Left ventricle myocardium inferior (tissue), 1 donor: Measurements from ENCODE around the gene JAGN1. TPM values are rescaled to one million over a fixed set of nuclear protein-coding genes. Genes with fewer than 3 reads are reported as not detected.
A peak's percentile ranks its signal among the peaks of the same experiment; 100 is the strongest.

ENCODE experiments used
- DNase-seq: peaks from one replicate; pipeline ENCODE4 v3.0.0-alpha.2; 2020
- H3K27ac ChIP-seq: fragments of 200-600 bp; replicated peaks from 2 replicates; pipeline ENCODE4 v1.8.0; 2021
- H3K27me3 ChIP-seq: fragments of 200-600 bp; 2 replicates; pipeline ENCODE4 v1.8.0; 2021; ENCODE audit warnings: low read depth
- H3K36me3 ChIP-seq: fragments of 200-600 bp; 2 replicates; pipeline ENCODE4 v1.8.0; 2021
- H3K4me1 ChIP-seq: fragments of 200-600 bp; 2 replicates; pipeline ENCODE4 v1.8.0; 2021
- H3K4me3 ChIP-seq: fragments of 200-600 bp; 2 replicates; pipeline ENCODE4 v1.8.0; 2021; ENCODE audit warnings: mild to moderate bottlenecking, moderate library complexity
- H3K9me3 ChIP-seq: fragments of 200-600 bp; replicated peaks from 2 replicates; pipeline ENCODE4 v1.8.0; 2021
- intact Hi-C: fragments of 100-400 bp; cut with micrococcal nuclease; formaldehyde crosslinking; loops from one replicate; pipeline ENCODE4 v1.11.0; 2022
- total RNA-seq: library from RNA; stranded (reverse); fragmentation: NEBNext Ultra II Directional; extraction: Animal tissue kit (Norgen Biotek cat#: 25700); gene quantifications from one replicate; pipeline ENCODE4 v1.2.1, GENCODE V29; 2021
- TF ChIP-seq, protein P1 (sequence below): fragments of 200-600 bp; IDR thresholded peaks from 2 replicates; pipeline ENCODE4 v1.8.0; 2021; ENCODE audit warnings: antibody characterized with exemption, mild to moderate bottlenecking, borderline replicate concordance
- donor health status: DM: no; HTN: yes; CAD: no; lungs with severe emphysema.

The JAGN1 gene
- total RNA-seq, 1 donor from 2014 or later, result 17.5 TPM

DNA sequence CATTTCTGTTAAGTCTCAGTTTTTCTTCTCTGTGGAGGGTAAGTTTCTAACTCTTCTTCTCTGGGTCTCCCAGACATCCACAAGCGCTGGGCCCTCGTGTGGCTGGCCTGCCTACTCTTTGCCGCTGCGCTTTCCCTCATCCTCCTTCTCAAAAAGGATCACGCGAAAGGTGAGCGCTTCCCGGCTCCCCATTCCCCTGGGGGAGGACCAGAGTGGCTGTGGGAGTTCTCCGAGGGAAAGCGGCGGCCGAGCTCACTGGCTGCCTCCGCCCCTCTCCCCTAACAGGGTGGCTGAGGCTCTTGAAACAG is 42.1 kb downstream of the JAGN1 start:
- peaks cover 44% of the 10 kb centered on the region for H3K4me1 ChIP-seq
- DNase-seq, result no peak
- peak overlapping the region; percentile 97 for H3K27ac ChIP-seq
- no peaks in the 10 kb centered on the region for H3K9me3 ChIP-seq
- peaks cover 38% of the 10 kb centered on the region for H3K36me3 ChIP-seq
- intact Hi-C loops, result no loop called here
- H3K4me3 ChIP-seq, result peak overlapping the region; percentile 95
- no peaks in the 10 kb centered on the region for H3K27me3 ChIP-seq
- TF ChIP-seq, protein P1, sequence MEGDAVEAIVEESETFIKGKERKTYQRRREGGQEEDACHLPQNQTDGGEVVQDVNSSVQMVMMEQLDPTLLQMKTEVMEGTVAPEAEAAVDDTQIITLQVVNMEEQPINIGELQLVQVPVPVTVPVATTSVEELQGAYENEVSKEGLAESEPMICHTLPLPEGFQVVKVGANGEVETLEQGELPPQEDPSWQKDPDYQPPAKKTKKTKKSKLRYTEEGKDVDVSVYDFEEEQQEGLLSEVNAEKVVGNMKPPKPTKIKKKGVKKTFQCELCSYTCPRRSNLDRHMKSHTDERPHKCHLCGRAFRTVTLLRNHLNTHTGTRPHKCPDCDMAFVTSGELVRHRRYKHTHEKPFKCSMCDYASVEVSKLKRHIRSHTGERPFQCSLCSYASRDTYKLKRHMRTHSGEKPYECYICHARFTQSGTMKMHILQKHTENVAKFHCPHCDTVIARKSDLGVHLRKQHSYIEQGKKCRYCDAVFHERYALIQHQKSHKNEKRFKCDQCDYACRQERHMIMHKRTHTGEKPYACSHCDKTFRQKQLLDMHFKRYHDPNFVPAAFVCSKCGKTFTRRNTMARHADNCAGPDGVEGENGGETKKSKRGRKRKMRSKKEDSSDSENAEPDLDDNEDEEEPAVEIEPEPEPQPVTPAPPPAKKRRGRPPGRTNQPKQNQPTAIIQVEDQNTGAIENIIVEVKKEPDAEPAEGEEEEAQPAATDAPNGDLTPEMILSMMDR, result no peak

DNA sequence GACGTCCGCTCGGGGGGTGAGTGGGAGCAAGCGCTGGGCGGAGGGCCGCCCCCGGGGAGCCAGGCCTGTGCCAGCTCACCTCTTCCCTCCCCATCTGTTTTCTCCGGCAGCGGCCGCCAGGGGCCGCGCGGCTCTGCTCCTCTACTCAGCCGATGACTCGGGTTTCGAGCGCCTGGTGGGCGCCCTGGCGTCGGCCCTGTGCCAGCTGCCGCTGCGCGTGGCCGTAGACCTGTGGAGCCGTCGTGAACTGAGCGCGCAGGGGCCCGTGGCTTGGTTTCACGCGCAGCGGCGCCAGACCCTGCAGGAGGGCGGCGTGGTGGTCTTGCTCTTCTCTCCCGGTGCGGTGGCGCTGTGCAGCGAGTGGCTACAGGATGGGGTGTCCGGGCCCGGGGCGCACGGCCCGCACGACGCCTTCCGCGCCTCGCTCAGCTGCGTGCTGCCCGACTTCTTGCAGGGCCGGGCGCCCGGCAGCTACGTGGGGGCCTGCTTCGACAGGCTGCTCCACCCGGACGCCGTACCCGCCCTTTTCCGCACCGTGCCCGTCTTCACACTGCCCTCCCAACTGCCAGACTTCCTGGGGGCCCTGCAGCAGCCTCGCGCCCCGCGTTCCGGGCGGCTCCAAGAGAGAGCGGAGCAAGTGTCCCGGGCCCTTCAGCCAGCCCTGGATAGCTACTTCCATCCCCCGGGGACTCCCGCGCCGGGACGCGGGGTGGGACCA is 42.6 kb downstream of the JAGN1 start:
- H3K36me3 ChIP-seq, result peaks cover 43% of the 10 kb centered on the region
- no peaks in the 10 kb centered on the region for H3K27me3 ChIP-seq

DNA sequence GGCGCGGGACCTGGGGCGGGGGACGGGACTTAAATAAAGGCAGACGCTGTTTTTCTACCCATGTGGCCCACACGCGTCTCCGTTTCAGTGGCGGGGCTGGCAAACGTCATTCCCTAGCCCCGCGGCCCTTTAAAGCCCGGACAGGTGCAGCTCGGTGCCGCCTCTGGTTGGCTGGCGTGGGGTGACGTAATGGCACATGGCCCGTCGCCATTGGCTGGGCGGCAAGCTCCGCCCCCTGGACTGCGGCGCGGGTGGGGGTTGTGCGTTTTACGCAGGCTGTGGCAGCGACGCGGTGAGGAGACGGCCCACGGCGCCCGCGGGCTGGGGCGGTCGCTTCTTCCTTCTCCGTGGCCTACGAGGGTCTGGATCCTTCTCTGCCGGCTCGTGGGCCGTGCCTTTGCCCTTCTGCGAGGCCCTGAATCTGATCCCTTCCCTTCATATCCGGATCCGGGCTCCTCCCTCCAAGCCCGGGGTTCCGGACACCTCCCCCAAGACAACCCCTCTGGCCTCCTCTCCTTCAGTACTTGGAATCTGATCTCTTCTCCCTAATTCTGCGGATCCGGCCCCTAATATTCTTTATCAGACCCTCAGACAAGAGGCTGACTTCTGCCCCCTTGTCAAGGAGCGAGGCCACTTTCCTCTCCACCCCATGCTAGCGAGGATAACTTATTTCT is 43.3 kb downstream of the JAGN1 start, which contains the start of gene CRELD1:
CRELD1 (plus strand) TSS at position 274 of the 674 bp plus-strand sequence. CDS start 605 bp downstream, outside the sequence.
- DNase-seq, result peak; percentile 96
- TF ChIP-seq, protein P1, result no peak
- peak within 1 kb of the TSS; percentile 97 for H3K27ac ChIP-seq
- intact Hi-C loops, result no loop called here
- no peaks in the 10 kb centered on the region for H3K27me3 ChIP-seq
- peaks cover 41% of the 10 kb centered on the region for H3K36me3 ChIP-seq
- peak within 1 kb of the TSS; percentile 95 for H3K4me3 ChIP-seq
- H3K4me1 ChIP-seq, result peaks cover 44% of the 10 kb centered on the region
- H3K9me3 ChIP-seq, result no peaks in the 10 kb centered on the region

More for the DNA sequence above, 42.6 kb downstream of the JAGN1 start:
- Histone ChIP-seq H3K4me3 (peak overlapping the region; percentile 95), H3K9me3 (no peaks in the 10 kb centered on the region), H3K27ac (peak overlapping the region; percentile 97), H3K4me1 (peaks cover 44% of the 10 kb centered on the region)
- peak; percentile 80 for DNase-seq
- TF ChIP-seq, protein P1, result peak; percentile 76
- intact Hi-C loops, result no loop called here

DNA sequence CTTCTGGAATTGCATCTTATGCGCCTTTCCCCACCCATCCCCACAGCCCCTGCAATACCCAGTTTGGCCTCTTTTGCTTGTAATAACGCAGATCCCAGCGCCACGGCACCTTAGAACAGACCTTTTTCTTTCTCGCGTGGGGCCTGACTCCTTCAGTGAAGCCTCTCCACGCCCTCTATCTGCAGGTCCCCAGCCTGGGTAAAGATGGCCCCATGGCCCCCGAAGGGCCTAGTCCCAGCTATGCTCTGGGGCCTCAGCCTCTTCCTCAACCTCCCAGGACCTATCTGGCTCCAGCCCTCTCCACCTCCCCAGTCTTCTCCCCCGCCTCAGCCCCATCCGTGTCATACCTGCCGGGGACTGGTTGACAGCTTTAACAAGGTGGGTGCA is 43.8 kb downstream of the JAGN1 start:
- H3K27me3 ChIP-seq, result no peaks in the 10 kb centered on the region
- intact Hi-C loops, result no loop called here
- TF ChIP-seq, protein P1, result no peak
- peak; percentile 18 for DNase-seq
- peak overlapping the region; percentile 95 for H3K4me3 ChIP-seq
- H3K36me3 ChIP-seq, result peaks cover 37% of the 10 kb centered on the region
- peak overlapping the region; percentile 97 for H3K27ac ChIP-seq
- H3K9me3 ChIP-seq, result no peaks in the 10 kb centered on the region
- peaks cover 44% of the 10 kb centered on the region for H3K4me1 ChIP-seq

DNA sequence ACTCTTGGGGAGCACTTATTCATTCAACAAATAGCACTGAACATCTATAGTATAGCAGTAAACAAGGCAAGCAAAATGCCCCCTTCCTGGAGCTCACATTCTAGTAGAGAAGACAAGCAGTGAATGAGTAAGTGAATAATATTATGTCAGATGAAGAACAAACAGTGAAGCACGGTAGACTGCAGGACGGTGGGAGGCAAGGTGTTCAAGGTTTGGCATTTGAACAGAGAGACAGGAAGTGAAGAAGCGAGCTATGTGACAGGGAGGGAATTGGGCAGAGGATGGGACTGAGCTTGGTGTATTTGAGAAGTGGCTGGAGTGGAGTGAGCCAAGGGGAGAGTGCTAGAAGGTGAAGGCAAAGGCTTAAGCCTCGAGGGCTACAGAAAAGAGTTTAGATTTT is 44.6 kb downstream of the JAGN1 start:
- Histone ChIP-seq H3K9me3 (no peaks in the 10 kb centered on the region), H3K4me1 (peaks cover 44% of the 10 kb centered on the region), H3K36me3 (peaks cover 30% of the 10 kb centered on the region), H3K27me3 (no peaks in the 10 kb centered on the region), H3K27ac (no peak overlapping the region), H3K4me3 (peak overlapping the region; percentile 95)
- TF ChIP-seq, protein P1, result no peak
- no peak for DNase-seq
- intact Hi-C loops, result no loop called here
